Measurements from ENCODE around the gene PSMA6. TPM values are rescaled to one million over a fixed set of nuclear protein-coding genes. Genes with fewer than 3 reads are reported as not detected.

Gene PSMA6
- total and polyA plus RNA-seq, 4 donors = 87.5 to 151 (median 98.8) TPM

DNA sequence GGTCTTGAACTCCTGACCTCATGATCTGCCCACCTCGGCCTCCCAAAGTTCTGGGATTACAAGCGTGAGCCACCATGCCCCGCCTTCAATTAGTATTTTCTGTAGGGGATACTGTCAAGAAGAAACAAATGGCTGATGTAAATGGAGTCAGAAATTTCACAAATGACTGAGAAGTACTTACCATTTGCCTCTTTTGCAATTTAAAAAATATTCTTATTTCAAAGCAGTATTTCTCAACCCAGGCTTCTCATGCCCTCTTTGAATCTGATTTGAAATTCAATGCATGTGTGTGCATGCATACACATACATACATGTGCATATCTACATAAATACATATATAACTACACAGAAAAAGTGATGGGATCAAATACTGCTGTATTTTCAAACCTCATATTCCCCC, 4.4 kb downstream of the PSMA6 start:
- TF ChIP-seq GABPA (IDR thresholded peaks at IDR 0.05 in 1 of 2, conservative IDR thresholded peaks at IDR 0.05 in 1 of 2) = no peak
- no peak for TF ChIP-seq JUND (IDR thresholded peaks at IDR 0.05)
- no peak for TF ChIP-seq TAF1 (conservative IDR thresholded peaks at IDR 0.05)
- no peak for TF ChIP-seq CTCF (IDR thresholded peaks at IDR 0.05; ENCODE audit: low read depth, low read length, missing input control)
- Histone ChIP-seq H3K4me1 (ENCODE audit: control insufficient read depth in 4 of 4, insufficient read depth in 4 of 4, low read length in 3 of 4) (peaks cover 4 to 29% (median 20%) of the 10 kb centered on the region in 4 donors), H3K27ac (ENCODE audit: low read depth in 1 of 2, low read length in 2 of 2) (no peak overlapping the region), H3K27me3 (ENCODE audit: control insufficient read depth in 4 of 4, insufficient read depth in 4 of 4, low read length in 3 of 4) (no peaks in the 10 kb centered on the region), H3K4me3 (ENCODE audit: low read depth in 1 of 3, low read length in 3 of 3) (no peak overlapping the region), H3K9ac (ENCODE audit: low read depth in 1 of 2, low read length in 2 of 2) (no peak overlapping the region), H3K9me3 (ENCODE audit: control insufficient read depth in 4 of 4, low read length in 3 of 4) (no peaks in the 10 kb centered on the region), H3K36me3 (ENCODE audit: control insufficient read depth in 4 of 4, insufficient read depth in 3 of 4, low read depth in 1 of 4, low read length in 3 of 4) (no peaks in the 10 kb centered on the region)
- DNase-seq (ENCODE audit: low spot score) = no peak
- WGBS = 84% methylated on average over 3 of the region's 3 CpGs

GRCh38 chr14:35297706-35298105, 5.5 kb downstream of the PSMA6 start:
- 93% methylated on average over 3 of the region's 3 CpGs for WGBS
- Histone ChIP-seq H3K4me1 (ENCODE audit: control insufficient read depth in 4 of 4, insufficient read depth in 4 of 4, low read length in 3 of 4) (peaks cover 4 to 31% (median 19%) of the 10 kb centered on the region in 4 donors), H3K27ac (ENCODE audit: low read depth in 1 of 2, low read length in 2 of 2) (no peak overlapping the region), H3K27me3 (ENCODE audit: control insufficient read depth in 4 of 4, insufficient read depth in 4 of 4, low read length in 3 of 4) (no peaks in the 10 kb centered on the region), H3K36me3 (ENCODE audit: control insufficient read depth in 4 of 4, insufficient read depth in 3 of 4, low read depth in 1 of 4, low read length in 3 of 4) (no peaks in the 10 kb centered on the region), H3K9ac (ENCODE audit: low read depth in 1 of 2, low read length in 2 of 2) (no peak overlapping the region), H3K4me3 (ENCODE audit: low read depth in 1 of 3, low read length in 3 of 3) (no peak overlapping the region), H3K9me3 (ENCODE audit: control insufficient read depth in 4 of 4, low read length in 3 of 4) (no peaks in the 10 kb centered on the region)
- no peak for DNase-seq (ENCODE audit: low spot score)
- TF ChIP-seq MAX (IDR thresholded peaks at IDR 0.05) (no peak), NR2F2 (IDR thresholded peaks at IDR 0.05) (no peak), JUND (IDR thresholded peaks at IDR 0.05) (no peak), HNF4G (IDR thresholded peaks at IDR 0.05) (no peak), RAD21 (IDR thresholded peaks at IDR 0.05) (no peak), HNF4A (conservative IDR thresholded peaks at IDR 0.05) (no peak), ATF3 (IDR thresholded peaks at IDR 0.05) (no peak), ZBTB33 (IDR thresholded peaks at IDR 0.05) (no peak), FOXA1 (IDR thresholded peaks at IDR 0.05) (no peak), TAF1 (conservative IDR thresholded peaks at IDR 0.05) (no peak), RXRA (IDR thresholded peaks at IDR 0.05) (no peak), FOXA2 (IDR thresholded peaks at IDR 0.05) (no peak), SP1 (IDR thresholded peaks at IDR 0.05) (no peak), EGR1 (IDR thresholded peaks at IDR 0.05; ENCODE audit: low read depth in 2 of 2) (no peak), YY1 (IDR thresholded peaks at IDR 0.05) (no peak), GABPA (IDR thresholded peaks at IDR 0.05 in 1 of 2, conservative IDR thresholded peaks at IDR 0.05 in 1 of 2) (no peak), CTCF (IDR thresholded peaks at IDR 0.05; ENCODE audit: low read depth, low read length, missing input control) (no peak)
- TF ChIP-seq, protein P1, sequence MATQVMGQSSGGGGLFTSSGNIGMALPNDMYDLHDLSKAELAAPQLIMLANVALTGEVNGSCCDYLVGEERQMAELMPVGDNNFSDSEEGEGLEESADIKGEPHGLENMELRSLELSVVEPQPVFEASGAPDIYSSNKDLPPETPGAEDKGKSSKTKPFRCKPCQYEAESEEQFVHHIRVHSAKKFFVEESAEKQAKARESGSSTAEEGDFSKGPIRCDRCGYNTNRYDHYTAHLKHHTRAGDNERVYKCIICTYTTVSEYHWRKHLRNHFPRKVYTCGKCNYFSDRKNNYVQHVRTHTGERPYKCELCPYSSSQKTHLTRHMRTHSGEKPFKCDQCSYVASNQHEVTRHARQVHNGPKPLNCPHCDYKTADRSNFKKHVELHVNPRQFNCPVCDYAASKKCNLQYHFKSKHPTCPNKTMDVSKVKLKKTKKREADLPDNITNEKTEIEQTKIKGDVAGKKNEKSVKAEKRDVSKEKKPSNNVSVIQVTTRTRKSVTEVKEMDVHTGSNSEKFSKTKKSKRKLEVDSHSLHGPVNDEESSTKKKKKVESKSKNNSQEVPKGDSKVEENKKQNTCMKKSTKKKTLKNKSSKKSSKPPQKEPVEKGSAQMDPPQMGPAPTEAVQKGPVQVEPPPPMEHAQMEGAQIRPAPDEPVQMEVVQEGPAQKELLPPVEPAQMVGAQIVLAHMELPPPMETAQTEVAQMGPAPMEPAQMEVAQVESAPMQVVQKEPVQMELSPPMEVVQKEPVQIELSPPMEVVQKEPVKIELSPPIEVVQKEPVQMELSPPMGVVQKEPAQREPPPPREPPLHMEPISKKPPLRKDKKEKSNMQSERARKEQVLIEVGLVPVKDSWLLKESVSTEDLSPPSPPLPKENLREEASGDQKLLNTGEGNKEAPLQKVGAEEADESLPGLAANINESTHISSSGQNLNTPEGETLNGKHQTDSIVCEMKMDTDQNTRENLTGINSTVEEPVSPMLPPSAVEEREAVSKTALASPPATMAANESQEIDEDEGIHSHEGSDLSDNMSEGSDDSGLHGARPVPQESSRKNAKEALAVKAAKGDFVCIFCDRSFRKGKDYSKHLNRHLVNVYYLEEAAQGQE (IDR thresholded peaks at IDR 0.05) = no peak
